ENCODE results near the gene SLC25A3. TPM values are rescaled to one million over a fixed set of nuclear protein-coding genes. Genes with fewer than 3 reads are reported as not detected.

SLC25A3 gene
- 100 to 1,000 TPM; 665 to 672 TPM for total RNA-seq

GRCh38 chr12:98593351-98594049 is at the start of gene SLC25A3:
Gene SLC25A3 (plus strand): TSS chr12:98593686. CDS start chr12:98593979, 293 bp downstream.
- CTCF ChIA-PET = interaction anchor here (0.7 to 6.6 kb wide), 5 partner anchors 12 to 103 kb away, joined by 3 to 42 read pairs (median 5); no protein-coding TSS in a partner anchor
- no peak for TF ChIP-seq CTCF (IDR thresholded peaks at IDR 0.05)
- no peaks in the 10 kb centered on the region for H3K27me3 Mint-ChIP-seq
- H3K4me3 Mint-ChIP-seq = peak within 1 kb of the TSS; percentile 98
- peak within 1 kb of the TSS; percentile 97 for H3K27ac Mint-ChIP-seq
- POLR2A ChIA-PET = interaction anchor here (0.6 to 5.3 kb wide), 24 partner anchors 9 to 196 kb away, joined by 3 to 70 read pairs (median 4); partner anchors contain the start of genes APAF1, IKBIP and TMPO
- H3K9me3 Mint-ChIP-seq = no peaks in the 10 kb centered on the region
- H3K4me1 Mint-ChIP-seq (ENCODE audit: low read depth) = peaks cover 28% of the 10 kb centered on the region
- intact Hi-C loops (cut with micrococcal nuclease) = loop anchor here (2.0 to 5.0 kb wide), 2 partner anchors 51 to 76 kb away; partner anchors contain the start of genes APAF1, IKBIP and TMPO
- DNase-seq = peak; percentile 94
- peaks cover 44% of the 10 kb centered on the region for H3K36me3 Mint-ChIP-seq (ENCODE audit: low read depth)
- peak; percentile 97 for ATAC-seq

- intact Hi-C loops (cut with micrococcal nuclease) = no loop called here
- Mint-ChIP-seq H3K4me3 (no peak overlapping the region), H3K9me3 (no peaks in the 10 kb centered on the region), H3K4me1 (ENCODE audit: low read depth) (peaks cover 14% of the 10 kb centered on the region), H3K27ac (no peak overlapping the region), H3K27me3 (no peaks in the 10 kb centered on the region), H3K36me3 (ENCODE audit: low read depth) (peaks cover 52% of the 10 kb centered on the region)
- TF ChIP-seq CTCF (IDR thresholded peaks at IDR 0.05) = no peak
- ChIA-PET POLR2A (interaction anchor here (2.4 kb wide), 1 partner anchor 22 kb away, joined by 5 read pairs; no protein-coding TSS in a partner anchor), CTCF (interaction anchor here (0.7 to 4.2 kb wide), 5 partner anchors 9 to 52 kb away, joined by 3 to 20 read pairs (median 5); no protein-coding TSS in a partner anchor)
- no peak for ATAC-seq
- DNase-seq = no peak
Observed at GRCh38 chr12:98543701-98544100, 49.8 kb upstream of the SLC25A3 start.

GRCh38 chr12:98544751-98545150 is 48.7 kb upstream of the SLC25A3 start:
- DNase-seq = no peak
- POLR2A ChIA-PET = interaction anchor here (2.4 kb wide), 1 partner anchor 23 kb away, joined by 5 read pairs; no protein-coding TSS in a partner anchor
- H3K36me3 Mint-ChIP-seq (ENCODE audit: low read depth) = peaks cover 57% of the 10 kb centered on the region
- CTCF ChIA-PET = interaction anchor here (0.6 to 4.2 kb wide), 3 partner anchors 13 to 22 kb away, joined by 3 to 20 read pairs (median 11); no protein-coding TSS in a partner anchor
- H3K27me3 Mint-ChIP-seq = no peaks in the 10 kb centered on the region
- no peak for TF ChIP-seq CTCF (IDR thresholded peaks at IDR 0.05)
- H3K27ac Mint-ChIP-seq = no peak overlapping the region
- intact Hi-C loops (cut with micrococcal nuclease) = no loop called here
- H3K4me1 Mint-ChIP-seq (ENCODE audit: low read depth) = peaks cover 14% of the 10 kb centered on the region
- ATAC-seq = no peak
- no peak overlapping the region for H3K4me3 Mint-ChIP-seq
- no peaks in the 10 kb centered on the region for H3K9me3 Mint-ChIP-seq

GRCh38 chr12:98549371-98550110 is 43.9 kb upstream of the SLC25A3 start:
- no peak for TF ChIP-seq CTCF (IDR thresholded peaks at IDR 0.05)
- ATAC-seq = no peak
- no peak overlapping the region for H3K4me3 Mint-ChIP-seq
- H3K27me3 Mint-ChIP-seq = no peaks in the 10 kb centered on the region
- H3K36me3 Mint-ChIP-seq (ENCODE audit: low read depth) = peaks cover 47% of the 10 kb centered on the region
- no peak overlapping the region for H3K27ac Mint-ChIP-seq
- no peaks in the 10 kb centered on the region for H3K9me3 Mint-ChIP-seq
- CTCF ChIA-PET = interaction anchor here (1.1 kb wide), 1 partner anchor 17 kb away, joined by 4 read pairs; no protein-coding TSS in a partner anchor
- POLR2A ChIA-PET = interaction anchor here (1.7 kb wide), 1 partner anchor 26 kb away, joined by 5 read pairs; no protein-coding TSS in a partner anchor
- intact Hi-C loops (cut with micrococcal nuclease) = no loop called here
- no peaks in the 10 kb centered on the region for H3K4me1 Mint-ChIP-seq (ENCODE audit: low read depth)
- no peak for DNase-seq

All from activated CD8-positive, alpha-beta T cell treated with anti-CD3 and anti-CD28 coated beads for 36 hours (primary cell).